ENCODE data around the gene TRIM2. TPM values are rescaled to one million over a fixed set of nuclear protein-coding genes. Genes with fewer than 3 reads are reported as not detected.

The TRIM2 gene
- total and polyA plus RNA-seq, 7 experiments from 2014 or later: 0.12 to 3.9 (median 2.1) TPM

GRCh38 chr4:153223930-153224329, 19.7 kb downstream of the TRIM2 start:
- Mint-ChIP-seq H3K27me3 (peaks cover 0 to 53% (median 3%) of the 10 kb centered on the region in 5 donors), H3K36me3 (peaks cover 0 to 13% (median 3%) of the 10 kb centered on the region in 5 donors), H3K4me3 (peak overlapping the region; percentile 41 to 96 (median 92)), H3K27ac (peak overlapping the region in 7 of 9 donors; percentile 5 to 82 (median 78)), H3K9me3 (peaks cover 0 to 3% (median 0%) of the 10 kb centered on the region in 11 donors), H3K4me1 (peaks cover 23 to 56% (median 42%) of the 10 kb centered on the region in 7 donors)
- ChIA-PET CTCF (no interaction called here), POLR2A (interaction anchor here (0.6 to 1.2 kb wide), 2 partner anchors 274 to 499 kb away, joined by 3 to 4 read pairs; no protein-coding TSS in a partner anchor)
- H3K4me3 ChIP-seq (ENCODE audit: low read length): no peak overlapping the region
- no peaks in the 10 kb centered on the region for H3K36me3 ChIP-seq (ENCODE audit: control insufficient read depth in 2 of 3, insufficient read depth in 3 of 3, low read length in 3 of 3)
- intact Hi-C loops (cut with micrococcal nuclease): loop anchor here (2.0 to 10.0 kb wide), 3 partner anchors 25 to 439 kb away; no protein-coding TSS in a partner anchor
- ATAC-seq (no peak), DNase-seq (no peak)
- H3K27ac ChIP-seq (ENCODE audit: low read depth, low read length): no peak overlapping the region
- no peaks in the 10 kb centered on the region for H3K27me3 ChIP-seq (ENCODE audit: control insufficient read depth in 2 of 2, insufficient read depth in 2 of 2, low read length in 2 of 2)
- no peaks in the 10 kb centered on the region for H3K9me3 ChIP-seq (ENCODE audit: control insufficient read depth in 2 of 3, low read length in 3 of 3)
- H3K4me1 ChIP-seq (ENCODE audit: control insufficient read depth in 2 of 2, insufficient read depth in 2 of 2, low read length in 2 of 2): peaks cover 0 to 24% of the 10 kb centered on the region in 2 donors

DNA sequence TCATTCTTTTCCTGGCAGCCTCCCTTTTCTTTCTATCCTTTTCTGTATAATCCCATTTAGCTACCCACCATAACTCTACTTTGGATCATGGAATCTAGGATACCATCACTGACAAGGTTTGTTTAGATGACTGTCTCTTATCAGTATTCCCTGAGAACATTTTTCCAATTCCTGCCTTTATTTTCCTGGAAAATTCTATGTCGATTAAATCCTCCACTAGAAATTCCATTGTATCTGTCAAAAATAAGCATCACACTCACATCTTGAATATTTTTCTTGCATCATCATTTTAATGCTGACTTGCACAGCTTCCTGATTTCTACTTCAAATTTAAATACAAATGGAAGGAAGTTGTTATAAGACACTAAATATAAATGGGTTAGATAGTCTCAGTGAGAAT, 20.2 kb downstream of the TRIM2 start:
- H3K4me3 ChIP-seq (ENCODE audit: low read length): no peak overlapping the region
- Mint-ChIP-seq H3K4me1 (peaks cover 23 to 56% (median 42%) of the 10 kb centered on the region in 7 donors), H3K36me3 (peaks cover 0 to 13% (median 3%) of the 10 kb centered on the region in 5 donors), H3K9me3 (peaks cover 0 to 3% (median 0%) of the 10 kb centered on the region in 11 donors), H3K4me3 (peak overlapping the region in 8 of 10 donors; percentile 88 to 96 (median 92)), H3K27me3 (peaks cover 0 to 49% (median 3%) of the 10 kb centered on the region in 5 donors), H3K27ac (peak overlapping the region in 3 of 9 donors; percentile 5 to 80 (median 78))
- no peak for ATAC-seq
- DNase-seq: no peak
- H3K9me3 ChIP-seq (ENCODE audit: control insufficient read depth in 2 of 3, low read length in 3 of 3): no peaks in the 10 kb centered on the region
- ChIA-PET CTCF (no interaction called here), POLR2A (interaction anchor here (0.6 to 1.2 kb wide), 3 partner anchors 25 to 274 kb away, joined by 3 to 4 read pairs (median 3); no protein-coding TSS in a partner anchor)
- H3K27ac ChIP-seq (ENCODE audit: low read depth, low read length): no peak overlapping the region
- H3K27me3 ChIP-seq (ENCODE audit: control insufficient read depth in 2 of 2, insufficient read depth in 2 of 2, low read length in 2 of 2): no peaks in the 10 kb centered on the region
- H3K36me3 ChIP-seq (ENCODE audit: control insufficient read depth in 2 of 3, insufficient read depth in 3 of 3, low read length in 3 of 3): no peaks in the 10 kb centered on the region
- H3K4me1 ChIP-seq (ENCODE audit: control insufficient read depth in 2 of 2, insufficient read depth in 2 of 2, low read length in 2 of 2): peaks cover 0 to 24% of the 10 kb centered on the region in 2 donors
- intact Hi-C loops (cut with micrococcal nuclease): loop anchor here in 1 of 2 donors (5.0 to 10.0 kb wide), 2 partner anchors 93 to 440 kb away; no protein-coding TSS in a partner anchor

DNA sequence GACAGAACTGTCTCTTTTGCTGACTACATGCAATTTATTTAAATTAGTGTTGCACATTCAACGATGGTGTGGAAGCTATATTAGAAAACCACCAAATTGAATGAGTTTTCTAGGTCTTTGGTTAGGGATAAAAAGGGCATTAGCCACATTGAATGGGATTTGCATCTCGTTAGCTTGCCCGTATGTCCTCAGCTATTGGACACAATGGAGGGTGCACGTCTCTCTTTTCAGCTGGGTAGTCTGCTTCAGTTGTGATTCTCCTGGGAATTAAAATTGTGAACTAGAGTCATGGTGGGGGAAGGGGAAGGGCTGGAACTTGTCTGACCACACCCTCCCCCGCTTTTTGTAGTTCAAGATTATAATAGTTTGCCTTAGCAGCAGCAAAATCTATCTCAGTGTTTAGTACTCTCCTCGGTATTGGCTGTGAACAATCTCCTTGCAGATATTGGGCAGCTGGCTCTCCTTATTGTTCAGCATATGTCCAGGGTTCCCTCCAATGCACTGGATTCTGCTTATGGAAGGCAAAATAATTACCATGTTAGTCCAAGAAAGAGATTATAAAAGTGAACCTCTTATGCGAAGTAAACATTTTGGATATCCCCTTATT, 23.3 kb downstream of the TRIM2 start:
- no peak overlapping the region for H3K27ac ChIP-seq (ENCODE audit: low read depth, low read length)
- peak overlapping the region in 1 of 10 donors; percentile 12 for H3K4me3 Mint-ChIP-seq
- H3K27me3 Mint-ChIP-seq: peaks cover 0 to 31% (median 9%) of the 10 kb centered on the region in 5 donors
- H3K9me3 ChIP-seq (ENCODE audit: control insufficient read depth in 2 of 3, low read length in 3 of 3): no peaks in the 10 kb centered on the region
- H3K27ac Mint-ChIP-seq: no peak overlapping the region
- no peaks in the 10 kb centered on the region for H3K36me3 ChIP-seq (ENCODE audit: control insufficient read depth in 2 of 3, insufficient read depth in 3 of 3, low read length in 3 of 3)
- peaks cover 0 to 24% of the 10 kb centered on the region in 2 donors for H3K4me1 ChIP-seq (ENCODE audit: control insufficient read depth in 2 of 2, insufficient read depth in 2 of 2, low read length in 2 of 2)
- peaks cover 19 to 49% (median 39%) of the 10 kb centered on the region in 7 donors for H3K4me1 Mint-ChIP-seq
- ATAC-seq: no peak
- H3K9me3 Mint-ChIP-seq: peaks cover 0 to 3% (median 0%) of the 10 kb centered on the region in 11 donors
- ChIA-PET POLR2A (no interaction called here), CTCF (no interaction called here)
- H3K27me3 ChIP-seq (ENCODE audit: control insufficient read depth in 2 of 2, insufficient read depth in 2 of 2, low read length in 2 of 2): no peaks in the 10 kb centered on the region
- H3K4me3 ChIP-seq (ENCODE audit: low read length): no peak overlapping the region
- intact Hi-C loops (cut with micrococcal nuclease): loop anchor here in 1 of 2 donors (10.0 kb wide), 1 partner anchor 443 kb away; no protein-coding TSS in a partner anchor
- DNase-seq: no peak
- peaks cover 0 to 10% (median 3%) of the 10 kb centered on the region in 5 donors for H3K36me3 Mint-ChIP-seq

DNA sequence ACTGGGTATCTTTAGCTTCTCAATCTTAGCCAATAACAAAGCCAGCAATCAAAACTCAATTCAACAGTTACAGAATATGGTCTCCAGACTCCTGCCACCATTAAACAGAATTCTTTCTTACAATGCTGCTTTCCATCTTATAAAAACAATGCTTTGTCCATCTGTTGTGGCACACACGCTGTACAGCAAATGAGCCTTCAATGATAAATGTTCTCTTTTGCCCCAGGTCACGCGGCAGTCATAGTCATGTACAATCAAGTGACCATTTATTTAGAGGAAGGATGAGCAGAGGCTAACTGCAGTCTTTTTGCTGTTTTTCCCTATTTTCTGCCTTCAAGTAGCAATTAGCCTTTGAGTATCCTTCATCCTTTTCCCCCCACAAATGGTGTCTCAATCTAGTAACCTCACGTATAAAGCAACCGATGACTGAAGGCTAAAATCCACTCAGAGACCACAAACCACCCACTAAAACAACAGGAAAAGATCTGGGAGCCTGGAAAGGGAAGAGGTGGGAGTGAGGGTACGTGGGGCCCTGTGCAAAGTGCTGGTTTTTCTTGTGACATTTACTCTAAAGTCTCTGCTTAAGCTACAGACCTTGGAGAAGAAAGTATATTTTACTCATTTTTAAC, 24.4 kb downstream of the TRIM2 start:
- Histone ChIP-seq H3K4me1 (ENCODE audit: control insufficient read depth in 2 of 2, insufficient read depth in 2 of 2, low read length in 2 of 2) (peaks cover 0 to 22% of the 10 kb centered on the region in 2 donors), H3K27me3 (ENCODE audit: control insufficient read depth in 2 of 2, insufficient read depth in 2 of 2, low read length in 2 of 2) (no peaks in the 10 kb centered on the region), H3K27ac (ENCODE audit: low read depth, low read length) (no peak overlapping the region), H3K4me3 (ENCODE audit: low read length) (no peak overlapping the region), H3K36me3 (ENCODE audit: control insufficient read depth in 2 of 3, insufficient read depth in 3 of 3, low read length in 3 of 3) (no peaks in the 10 kb centered on the region), H3K9me3 (ENCODE audit: control insufficient read depth in 2 of 3, low read length in 3 of 3) (no peaks in the 10 kb centered on the region)
- Mint-ChIP-seq H3K9me3 (peaks cover 0 to 3% (median 0%) of the 10 kb centered on the region in 11 donors), H3K27me3 (peaks cover 0 to 32% (median 9%) of the 10 kb centered on the region in 5 donors), H3K4me3 (no peak overlapping the region), H3K4me1 (peaks cover 22 to 54% (median 43%) of the 10 kb centered on the region in 7 donors), H3K27ac (no peak overlapping the region), H3K36me3 (peaks cover 0 to 10% (median 3%) of the 10 kb centered on the region in 5 donors)
- ChIA-PET POLR2A (no interaction called here), CTCF (no interaction called here)
- DNase-seq (no peak), ATAC-seq (no peak)
- intact Hi-C loops (cut with micrococcal nuclease): loop anchor here in 1 of 2 donors (10.0 kb wide), 1 partner anchor 444 kb away; no protein-coding TSS in a partner anchor

DNA sequence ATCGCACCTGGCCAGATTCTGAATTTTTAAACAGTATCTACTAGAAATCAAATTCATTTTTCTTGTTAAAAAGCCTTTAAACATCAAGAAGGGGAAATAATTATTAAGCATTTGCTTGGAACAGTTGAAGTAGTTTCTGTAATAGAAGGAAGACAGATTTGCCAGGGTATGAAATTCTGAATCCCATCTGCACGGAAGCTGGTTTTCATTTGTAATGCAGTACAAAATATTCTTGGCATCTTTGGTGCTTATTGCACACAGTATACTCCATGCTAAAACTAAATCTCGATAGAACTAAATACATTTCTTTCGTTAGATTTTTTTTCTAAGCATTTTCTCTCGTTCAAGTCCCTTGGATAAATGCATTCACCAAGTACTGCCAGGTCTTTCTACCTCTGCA, 25.3 kb downstream of the TRIM2 start:
- Histone ChIP-seq H3K27ac (ENCODE audit: low read depth, low read length) (no peak overlapping the region), H3K9me3 (ENCODE audit: control insufficient read depth in 2 of 3, low read length in 3 of 3) (no peaks in the 10 kb centered on the region), H3K36me3 (ENCODE audit: control insufficient read depth in 2 of 3, insufficient read depth in 3 of 3, low read length in 3 of 3) (no peaks in the 10 kb centered on the region), H3K4me3 (ENCODE audit: low read length) (no peak overlapping the region), H3K4me1 (ENCODE audit: control insufficient read depth in 2 of 2, insufficient read depth in 2 of 2, low read length in 2 of 2) (peaks cover 0 to 21% of the 10 kb centered on the region in 2 donors), H3K27me3 (ENCODE audit: control insufficient read depth in 2 of 2, insufficient read depth in 2 of 2, low read length in 2 of 2) (no peaks in the 10 kb centered on the region)
- POLR2A ChIA-PET: no interaction called here
- H3K9me3 Mint-ChIP-seq: peaks cover 0 to 3% (median 0%) of the 10 kb centered on the region in 11 donors
- H3K4me1 Mint-ChIP-seq: peaks cover 24 to 54% (median 37%) of the 10 kb centered on the region in 7 donors
- DNase-seq (no peak), ATAC-seq (no peak)
- no peak overlapping the region for H3K4me3 Mint-ChIP-seq
- no peak overlapping the region for H3K27ac Mint-ChIP-seq
- H3K36me3 Mint-ChIP-seq: peaks cover 0 to 7% (median 3%) of the 10 kb centered on the region in 5 donors
- intact Hi-C loops (cut with micrococcal nuclease): loop anchor here in 1 of 2 donors (10.0 kb wide), 1 partner anchor 445 kb away; no protein-coding TSS in a partner anchor
- H3K27me3 Mint-ChIP-seq: peaks cover 0 to 25% (median 5%) of the 10 kb centered on the region in 5 donors
- CTCF ChIA-PET: no interaction called here

GRCh38 chr4:153232768-153233167, 28.5 kb downstream of the TRIM2 start:
- Histone ChIP-seq H3K36me3 (ENCODE audit: control insufficient read depth in 2 of 3, insufficient read depth in 3 of 3, low read length in 3 of 3) (no peaks in the 10 kb centered on the region), H3K27ac (ENCODE audit: low read depth, low read length) (no peak overlapping the region), H3K4me1 (ENCODE audit: control insufficient read depth in 2 of 2, insufficient read depth in 2 of 2, low read length in 2 of 2) (peaks cover 0 to 9% of the 10 kb centered on the region in 2 donors), H3K9me3 (ENCODE audit: control insufficient read depth in 2 of 3, low read length in 3 of 3) (no peaks in the 10 kb centered on the region), H3K27me3 (ENCODE audit: control insufficient read depth in 2 of 2, insufficient read depth in 2 of 2, low read length in 2 of 2) (no peaks in the 10 kb centered on the region), H3K4me3 (ENCODE audit: low read length) (no peak overlapping the region)
- ChIA-PET POLR2A (no interaction called here), CTCF (no interaction called here)
- peak overlapping the region in 2 of 10 donors; percentile 5 to 20 for H3K4me3 Mint-ChIP-seq
- no peak for DNase-seq
- H3K36me3 Mint-ChIP-seq: peaks cover 0 to 5% (median 0%) of the 10 kb centered on the region in 5 donors
- no peak overlapping the region for H3K27ac Mint-ChIP-seq
- H3K4me1 Mint-ChIP-seq: peaks cover 15 to 32% (median 19%) of the 10 kb centered on the region in 7 donors
- peaks cover 0 to 2% (median 0%) of the 10 kb centered on the region in 11 donors for H3K9me3 Mint-ChIP-seq
- intact Hi-C loops (cut with micrococcal nuclease): no loop called here
- no peak for ATAC-seq
- H3K27me3 Mint-ChIP-seq: peaks cover 0 to 14% (median 0%) of the 10 kb centered on the region in 5 donors
